GM21576 (cell line): Measurements from ENCODE around the gene RAB42.
A peak's percentile ranks its signal among the peaks of the same experiment; 100 is the strongest.
"Not testable (repeated sequence)": the region's sequence is repeated elsewhere in the genome, so short reads cannot be mapped to it uniquely, and the experiment has no call there.

Experiments used
- ATAC-seq: cut with Tn5 transposase; IDR thresholded peaks from one replicate; pipeline ENCODE4 v1.9.1; 2021; ENCODE audit warnings: mild to moderate bottlenecking, moderate library complexity; ENCODE audit not compliant: unreplicated experiment

Gene RAB42

DNA sequence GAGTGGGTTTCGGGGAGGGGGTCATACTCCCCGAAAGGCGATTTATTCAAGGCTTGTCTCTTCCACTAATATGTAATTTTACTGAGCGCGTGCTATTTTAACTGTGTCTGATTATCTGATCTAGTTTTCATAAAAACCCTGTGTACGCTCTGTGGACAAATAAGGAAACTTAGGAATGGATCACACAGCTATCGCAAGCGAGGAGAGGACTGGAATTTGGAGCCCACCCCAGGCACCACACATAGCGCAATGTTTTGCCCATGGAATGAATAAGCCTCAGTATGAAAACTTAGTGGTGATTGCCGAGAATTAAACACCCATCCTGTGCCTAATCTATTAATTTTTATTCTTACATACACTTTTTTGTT lies 9.8 kb upstream of the RAB42 start:
- ATAC-seq, result no peak

DNA sequence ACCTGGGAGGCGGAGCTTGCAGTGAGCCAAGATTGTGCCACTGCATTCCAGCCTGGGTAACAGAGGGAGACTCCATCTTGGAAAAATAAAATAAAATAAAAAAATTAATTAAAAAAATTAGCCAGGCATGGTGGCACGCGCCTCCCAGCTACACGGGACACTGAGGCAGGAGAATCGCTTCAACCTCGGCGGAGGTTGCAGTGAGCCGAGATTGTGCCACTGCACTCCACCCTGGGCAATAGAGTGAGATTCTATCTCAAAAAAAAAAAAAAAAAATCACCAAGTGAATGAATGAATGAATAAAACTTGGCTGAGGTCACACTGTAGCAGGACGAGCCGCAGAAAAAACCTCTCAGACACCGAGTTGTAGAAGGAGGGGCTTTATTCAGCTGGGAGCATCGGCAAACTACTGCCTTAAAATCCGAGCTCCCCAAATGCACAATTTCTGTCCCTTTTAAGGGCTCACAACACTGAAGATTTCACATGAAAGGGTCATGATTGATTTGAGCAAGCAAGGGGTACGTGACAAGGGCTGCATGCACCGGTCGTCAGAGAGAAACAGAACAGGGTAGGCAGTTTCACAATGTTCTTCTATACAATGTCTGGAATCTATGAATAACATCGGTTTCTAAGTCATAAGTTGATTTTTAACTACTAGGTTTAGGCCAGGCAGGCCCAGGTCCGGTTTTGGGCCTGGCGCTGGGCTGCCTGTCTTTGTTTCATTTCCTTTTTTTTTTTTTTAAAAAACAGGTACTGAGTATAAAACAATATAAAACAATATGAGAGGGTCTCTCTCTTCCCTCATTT lies 5.3 kb upstream of the RAB42 start:
- ATAC-seq, result not testable (repeated sequence)

DNA sequence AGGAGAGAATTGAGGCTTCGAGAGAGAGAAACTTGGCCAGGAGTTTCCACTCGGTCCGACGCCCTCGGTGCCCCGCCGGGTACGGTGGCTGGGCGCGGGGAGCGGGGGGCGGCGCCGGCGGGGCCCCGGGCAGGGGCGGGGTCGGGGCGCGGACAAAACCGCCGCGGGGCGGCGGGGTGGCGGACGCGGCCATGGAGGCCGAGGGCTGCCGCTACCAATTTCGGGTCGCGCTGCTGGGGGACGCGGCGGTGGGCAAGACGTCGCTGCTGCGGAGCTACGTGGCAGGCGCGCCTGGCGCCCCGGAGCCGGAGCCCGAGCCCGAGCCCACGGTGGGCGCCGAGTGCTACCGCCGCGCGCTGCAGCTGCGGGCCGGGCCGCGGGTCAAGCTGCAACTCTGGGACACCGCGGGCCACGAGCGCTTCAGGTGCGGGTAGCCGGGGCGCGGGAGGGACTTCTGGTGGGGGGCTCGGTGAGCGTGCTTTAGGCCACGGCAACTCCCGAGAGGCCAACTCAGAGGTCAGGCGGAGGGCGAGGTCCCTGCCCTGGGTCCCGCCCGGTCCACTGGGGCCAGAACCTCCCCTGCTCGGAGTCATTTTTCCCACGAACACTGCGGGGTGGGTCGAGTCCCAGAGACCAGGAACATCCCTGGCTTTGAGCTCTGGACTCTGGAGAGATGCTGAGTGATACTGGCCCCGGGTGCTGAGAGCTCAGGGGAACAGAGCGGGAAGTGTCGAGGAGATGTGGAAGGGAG lies 431 bp downstream of the RAB42 start:
- ATAC-seq, result no peak

DNA sequence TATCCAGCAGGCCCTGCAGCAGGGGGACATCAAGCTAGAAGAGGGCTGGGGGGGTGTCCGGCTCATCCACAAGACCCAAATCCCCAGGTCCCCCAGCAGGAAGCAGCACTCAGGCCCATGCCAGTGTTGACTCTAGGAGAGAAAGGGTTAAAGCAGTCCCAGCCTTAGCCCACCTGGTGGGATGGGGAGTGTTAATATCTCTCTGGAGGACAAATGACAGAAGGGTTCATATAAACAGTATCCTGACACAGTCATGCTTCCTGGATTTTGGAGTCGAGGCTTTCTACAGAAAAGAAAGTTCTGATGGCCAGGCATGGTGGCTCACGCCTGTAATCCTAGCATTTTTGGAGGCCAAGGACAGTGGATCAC lies 1.9 kb downstream of the RAB42 start:
- ATAC-seq, result not testable (repeated sequence)

DNA sequence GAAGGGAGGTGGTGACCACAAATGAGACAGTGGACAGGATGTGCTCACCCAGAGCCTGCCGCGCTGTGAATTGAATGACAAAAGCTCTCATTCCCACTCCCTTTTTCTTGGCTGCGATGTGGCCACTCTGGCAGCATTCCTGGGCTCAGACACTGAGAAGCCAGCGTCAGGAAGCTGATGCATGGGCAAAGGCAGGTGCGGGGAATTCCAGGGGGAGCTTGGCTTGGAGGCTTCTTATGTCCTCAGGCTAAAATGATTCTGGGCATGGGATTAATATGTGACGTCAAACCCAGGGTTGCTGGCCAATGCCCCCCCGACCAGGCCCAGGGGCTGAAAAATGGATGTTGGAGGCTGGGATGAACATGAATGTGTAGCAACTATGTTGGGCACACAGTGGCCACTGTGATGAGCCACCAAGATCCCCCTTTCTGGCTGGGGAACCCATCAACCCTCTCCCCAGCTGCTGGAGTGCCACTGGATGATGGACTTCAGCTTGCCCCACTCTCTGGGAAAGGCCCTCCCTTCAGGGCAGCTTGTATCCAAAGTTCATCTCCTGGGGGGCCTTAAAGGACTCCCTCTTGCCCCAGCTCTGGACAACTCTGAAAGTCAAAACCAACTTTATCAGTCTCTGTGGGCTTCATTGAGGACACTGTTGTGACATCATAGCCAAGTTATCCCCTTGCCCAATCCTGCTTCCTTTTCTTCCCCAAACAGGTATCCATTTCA lies 2.8 kb downstream of the RAB42 start:
- not testable (repeated sequence) for ATAC-seq

DNA sequence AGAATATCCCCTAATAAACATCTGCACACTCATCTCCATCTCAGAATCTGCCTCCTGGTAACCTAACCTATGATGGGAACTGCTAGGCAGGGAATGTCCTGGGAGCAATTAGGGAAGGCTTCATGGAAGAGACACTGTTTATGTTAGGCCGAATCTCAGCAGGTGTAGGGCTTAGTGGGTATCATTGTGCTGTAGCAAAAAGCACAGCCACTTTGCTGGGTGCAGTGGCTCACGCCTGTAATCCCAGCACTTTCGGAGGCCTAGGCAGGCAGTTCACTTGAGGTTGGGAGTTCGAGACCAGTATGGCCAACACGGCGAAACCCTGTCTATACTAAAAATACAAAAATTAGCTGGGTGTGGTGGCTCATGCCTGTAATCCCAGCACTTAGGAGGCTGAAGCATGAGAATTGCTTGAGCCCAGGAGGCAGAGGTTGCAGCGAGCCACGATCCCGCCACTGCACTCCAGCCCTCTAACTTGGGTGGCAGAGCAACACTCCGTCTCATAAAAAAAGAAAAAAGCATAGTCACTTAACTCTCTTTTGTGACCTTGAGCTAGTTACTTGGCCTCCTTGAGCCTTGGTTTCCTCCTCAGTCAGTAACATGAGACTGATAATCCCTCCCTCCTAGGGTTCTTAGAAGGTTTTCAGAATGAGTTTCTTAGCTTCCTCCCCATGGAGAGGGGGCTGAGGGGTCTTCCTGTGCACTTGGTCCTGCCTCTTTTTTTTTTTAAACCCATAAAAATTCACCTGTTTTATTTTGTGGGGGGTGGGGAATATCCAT lies 3.5 kb downstream of the RAB42 start:
- ATAC-seq, result no peak

DNA sequence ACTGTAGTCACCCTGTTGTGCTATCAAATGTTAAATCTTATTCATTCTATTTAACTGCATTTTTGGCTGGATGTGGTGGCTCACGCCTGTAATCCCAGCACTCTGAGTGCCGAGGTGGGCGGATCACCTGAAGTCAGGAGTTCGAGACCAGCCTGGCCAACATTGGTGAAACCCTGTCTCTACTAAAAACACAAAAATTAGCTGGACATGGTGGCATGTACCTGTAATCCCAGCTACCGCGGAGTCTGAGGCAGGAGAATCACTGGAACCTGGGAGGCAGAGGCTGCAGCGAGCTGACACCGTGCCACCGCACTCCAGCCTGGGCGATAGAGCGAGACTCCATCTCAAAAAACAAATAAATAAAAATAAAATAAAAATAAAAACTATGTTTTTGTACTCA lies 4.2 kb downstream of the RAB42 start:
- not testable (repeated sequence) for ATAC-seq

DNA sequence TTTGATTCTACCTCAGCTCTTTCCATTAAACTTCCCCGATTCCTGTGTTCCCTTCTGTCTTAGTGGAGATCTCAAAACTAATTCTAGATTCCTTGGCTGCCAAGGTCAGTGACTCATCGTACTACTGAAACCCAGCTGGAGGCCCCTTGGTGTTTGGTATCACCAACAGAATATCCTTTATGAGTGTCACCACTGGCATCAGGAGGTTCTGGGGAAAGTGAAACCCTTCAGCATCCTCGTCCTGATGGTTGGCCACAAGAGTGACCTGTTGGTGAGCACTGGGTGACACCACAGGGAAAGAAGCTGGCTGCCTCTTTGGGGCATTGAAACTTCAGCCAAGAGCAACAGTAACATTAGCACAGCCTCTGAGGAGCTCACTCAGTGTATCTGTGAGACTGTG lies 9.6 kb downstream of the RAB42 start:
- ATAC-seq, result no peak

DNA sequence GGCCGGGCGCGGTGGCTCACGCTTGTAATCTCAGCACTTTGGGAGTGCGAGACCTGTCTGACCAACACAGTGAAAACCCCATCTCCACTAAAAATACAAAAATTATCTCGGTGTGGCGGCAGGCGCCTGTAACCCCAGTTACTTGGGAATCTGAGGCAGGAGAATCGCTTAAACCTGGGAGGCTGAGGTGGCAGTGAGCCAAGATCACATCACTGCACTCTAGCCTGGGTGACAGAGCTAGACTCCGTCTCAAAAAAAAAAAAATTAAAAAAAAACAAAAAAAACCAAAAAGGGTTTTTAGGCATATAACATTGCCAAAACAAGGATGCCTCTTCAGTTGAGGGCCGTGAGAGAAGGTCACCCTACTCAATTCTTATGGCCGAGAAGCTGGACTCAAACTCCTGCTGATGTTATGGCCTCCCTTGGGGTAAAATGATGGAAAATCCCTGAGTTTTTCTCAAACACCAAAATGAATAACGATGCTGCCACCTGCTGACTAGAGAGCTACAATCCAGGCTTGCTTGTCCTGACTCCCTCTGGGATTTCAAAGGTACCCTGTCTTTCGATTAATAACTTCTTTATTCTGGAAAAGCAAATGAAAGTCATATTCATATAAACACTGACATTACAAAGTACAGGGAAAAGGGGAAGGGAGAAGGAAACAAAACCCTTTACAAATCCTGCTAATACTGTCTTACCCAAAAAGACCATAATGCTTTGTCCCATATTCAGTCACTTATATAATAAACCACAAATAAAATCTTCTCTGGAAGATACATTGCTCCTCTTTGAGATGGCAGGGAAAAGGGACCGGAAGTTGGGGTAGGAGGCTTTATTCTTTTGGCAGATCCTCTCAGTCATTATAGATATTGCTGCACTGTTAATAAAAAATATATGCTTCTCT lies 10.7 kb downstream of the RAB42 start:
- ATAC-seq, result no peak

DNA sequence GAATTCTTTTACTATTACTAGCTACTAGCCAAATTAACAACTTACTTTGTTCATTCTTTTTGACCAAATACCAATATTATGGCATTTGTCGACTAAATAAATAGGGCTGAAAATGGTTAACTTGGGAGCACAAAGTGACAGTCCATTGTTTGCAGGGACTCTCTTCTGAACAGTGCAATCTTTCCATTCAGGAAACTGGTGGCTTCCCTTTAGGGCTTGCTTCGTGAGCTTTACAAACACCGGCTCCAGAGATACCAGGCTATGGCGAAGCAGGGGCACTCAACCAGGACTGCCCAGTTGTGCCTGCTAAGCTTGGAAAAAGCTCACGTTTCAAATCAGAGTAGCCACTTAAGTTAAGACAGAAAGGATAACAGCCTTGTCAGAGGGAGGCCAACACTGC lies 12.3 kb downstream of the RAB42 start:
- no peak for ATAC-seq

DNA sequence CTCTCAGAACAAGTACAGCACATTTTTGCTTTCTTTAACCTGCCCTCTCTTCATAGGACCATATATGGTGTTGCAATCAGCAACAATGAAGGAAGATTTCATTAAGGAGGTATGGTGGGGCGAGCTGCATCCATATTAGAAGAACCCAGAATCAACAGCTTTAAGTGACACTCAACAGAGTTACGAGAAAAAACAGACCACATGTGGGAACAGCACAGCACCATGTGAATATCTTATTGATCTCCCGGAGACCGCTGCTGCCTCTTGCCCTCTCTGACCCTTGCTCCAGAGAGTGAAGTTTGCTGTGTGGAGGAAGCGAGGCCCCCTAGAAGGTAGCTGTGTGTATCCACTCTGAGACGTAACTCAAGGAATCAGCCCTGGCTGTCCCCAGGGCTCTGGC lies 12.9 kb downstream of the RAB42 start:
- no peak for ATAC-seq

DNA sequence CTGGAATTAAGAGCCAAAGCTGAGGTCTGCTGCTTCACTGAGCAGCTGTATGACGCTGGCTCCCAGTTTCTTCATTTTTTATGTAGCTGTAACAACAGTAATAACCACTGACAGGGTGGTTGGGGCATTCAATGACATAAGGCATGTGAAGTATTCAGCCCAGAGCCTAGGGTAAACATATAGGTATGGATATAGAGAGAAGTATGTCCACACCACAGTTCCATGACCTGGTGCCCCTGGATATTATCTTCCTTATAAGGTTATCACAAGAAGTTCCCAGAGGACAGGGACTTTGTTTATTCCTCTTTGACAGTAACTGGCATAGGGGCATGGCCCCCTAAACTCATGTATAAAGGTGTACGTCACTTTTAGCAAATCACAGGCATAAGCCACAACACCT lies 14.7 kb downstream of the RAB42 start:
- no peak for ATAC-seq

DNA sequence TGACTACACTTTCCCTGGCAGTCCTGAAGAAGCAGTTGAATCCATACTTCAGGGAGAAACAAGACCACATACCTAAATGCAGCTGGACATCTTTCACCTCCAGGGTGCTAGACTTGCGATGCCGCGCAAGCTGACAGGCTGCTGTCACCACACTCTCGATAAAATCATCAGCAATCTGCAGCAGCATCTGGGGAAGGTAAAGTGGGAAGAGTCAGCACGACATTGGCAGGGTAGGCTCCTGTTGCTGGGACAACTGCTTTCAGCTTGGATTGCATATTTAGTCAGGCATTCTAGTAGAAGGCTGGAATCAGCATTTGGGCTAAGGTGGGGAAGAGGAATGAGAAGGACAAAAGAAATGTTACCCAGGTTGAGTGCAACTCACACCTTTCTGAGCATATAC lies 21.1 kb downstream of the RAB42 start:
- no peak for ATAC-seq

DNA sequence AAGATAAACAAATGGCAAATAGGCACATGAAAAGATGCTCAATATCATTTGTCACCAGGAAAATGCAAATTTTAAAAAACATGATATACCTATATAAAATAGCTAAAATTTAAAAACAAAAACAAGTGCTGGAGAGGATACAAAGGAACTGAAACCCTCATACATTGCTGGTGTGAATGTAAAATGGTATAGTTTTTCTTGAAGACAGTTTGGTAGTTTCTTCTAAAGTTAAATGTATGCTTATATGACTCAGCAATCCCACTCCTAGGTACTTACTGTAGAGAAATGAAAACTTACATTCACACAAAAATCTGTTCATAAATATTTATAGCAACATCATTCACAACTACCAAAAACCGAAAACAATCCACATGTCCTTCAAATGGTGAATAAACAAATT lies 39.6 kb downstream of the RAB42 start:
- no peak for ATAC-seq

DNA sequence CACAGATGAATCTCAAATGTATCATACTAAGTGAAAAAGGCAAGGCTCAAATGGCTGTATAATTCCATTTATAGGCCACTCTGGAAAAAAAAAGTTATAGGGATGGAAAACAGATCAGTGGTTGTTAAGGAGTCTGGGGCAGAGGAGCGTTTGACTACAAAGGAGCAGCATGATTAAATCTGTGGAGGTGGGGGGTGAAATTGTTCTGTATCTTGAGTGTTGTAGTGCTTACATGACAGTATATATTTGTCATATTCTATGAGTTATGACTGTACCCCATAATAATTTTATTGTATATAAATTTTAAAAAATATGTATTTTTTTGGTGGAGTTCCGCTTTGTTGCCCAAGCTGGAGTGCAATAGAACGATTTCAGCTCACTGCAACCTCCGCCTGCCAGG lies 40.5 kb downstream of the RAB42 start:
- ATAC-seq, result no peak

DNA sequence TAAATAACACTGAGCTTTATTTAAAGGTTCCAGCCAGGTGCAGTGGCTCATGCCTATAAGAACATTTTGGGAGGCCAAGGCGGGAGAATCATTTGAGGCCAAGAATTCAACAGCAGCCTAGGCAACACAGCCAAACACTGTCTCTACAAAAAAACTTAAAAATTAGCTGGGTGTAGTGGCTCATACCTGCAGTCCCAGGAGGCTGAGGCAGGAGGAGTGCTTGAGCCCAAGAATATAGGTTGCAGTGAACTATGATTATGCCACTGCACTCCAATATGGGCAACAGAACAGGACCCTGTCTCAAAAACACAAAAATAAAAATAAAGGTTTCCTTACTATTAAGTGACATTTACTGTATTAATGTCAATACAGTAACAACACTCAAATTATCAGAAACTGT lies 48.7 kb downstream of the RAB42 start:
- no peak for ATAC-seq

DNA sequence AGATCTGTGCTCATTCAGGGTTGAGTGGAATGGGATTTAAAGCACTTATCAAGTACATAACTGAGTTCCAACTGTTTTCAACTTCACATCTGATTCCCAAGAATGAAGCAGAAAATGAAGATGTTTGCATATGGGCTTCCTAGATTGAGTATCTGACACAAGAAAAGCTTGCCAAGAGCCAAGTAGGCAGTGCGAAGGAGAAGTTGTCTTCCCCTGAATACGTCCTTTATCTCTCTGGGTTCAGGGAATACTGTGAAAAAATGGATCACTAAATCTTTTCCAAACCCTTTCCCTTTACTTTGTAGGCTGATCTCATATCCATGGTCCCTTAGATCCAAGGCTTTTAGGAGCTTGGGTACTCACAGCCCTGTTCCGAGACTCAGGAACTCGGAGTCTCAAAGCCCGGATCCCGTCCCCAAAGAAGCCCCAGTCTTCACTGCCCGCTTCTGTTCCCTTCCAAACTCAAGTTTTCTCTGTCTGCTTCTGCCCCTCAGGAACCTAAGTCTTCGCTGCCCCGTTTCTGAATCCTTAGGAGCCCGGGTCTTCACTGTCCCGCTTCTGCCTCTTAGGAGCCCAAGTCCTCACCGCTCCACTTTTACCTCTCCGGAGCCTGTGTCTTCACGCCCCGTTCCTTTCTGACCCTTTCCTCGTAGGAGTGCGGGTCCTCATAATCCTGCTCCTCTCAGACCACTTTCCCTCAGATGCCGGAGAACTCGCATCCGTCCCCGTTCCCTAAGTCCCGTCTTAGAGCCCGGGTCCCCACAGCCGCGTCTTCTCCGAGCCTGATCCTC lies 50.2 kb downstream of the RAB42 start:
- peak; percentile 5 for ATAC-seq

DNA sequence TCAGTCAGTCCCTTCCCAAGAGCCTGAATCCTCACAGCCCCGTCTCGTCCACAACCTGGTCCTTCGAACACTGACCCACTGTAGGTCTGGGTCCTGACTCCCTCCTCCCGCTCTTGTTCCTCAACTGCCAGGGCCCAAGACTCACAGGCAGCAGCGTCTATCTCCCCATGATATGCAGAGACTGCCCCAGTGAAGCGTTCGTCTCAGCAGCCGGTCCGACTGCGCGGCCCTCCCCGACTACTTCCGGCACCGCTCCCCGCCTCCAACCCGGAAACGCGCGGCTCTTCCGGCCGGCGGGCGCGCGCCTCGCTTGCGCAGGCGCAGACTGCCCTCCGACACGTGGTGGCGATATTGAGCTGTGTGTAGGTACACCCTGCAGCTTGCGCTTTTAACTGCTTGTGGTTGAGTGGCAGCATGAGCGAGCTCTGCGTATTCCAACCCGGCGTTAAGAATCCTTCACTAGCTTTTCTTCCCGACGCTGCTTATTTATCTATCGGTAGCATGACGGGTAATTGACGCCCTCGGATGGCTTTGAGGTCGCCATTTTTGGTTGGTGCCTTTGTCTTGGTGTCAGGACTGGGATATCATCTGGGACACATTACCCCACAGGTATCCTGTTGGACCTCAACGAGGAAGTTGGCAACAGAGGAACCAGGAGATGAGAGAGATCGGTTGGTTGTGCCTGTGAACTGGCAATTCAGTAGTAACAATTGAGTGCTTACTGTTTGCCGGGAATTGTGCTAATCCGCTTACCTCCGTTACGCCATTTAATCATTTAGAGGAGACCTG lies 51.0 kb downstream of the RAB42 start, which contains the start of gene TAF12:
Gene TAF12 (minus strand): TSS at position 221 of the 789 bp plus-strand sequence. CDS start 20,986 bp downstream, outside the sequence.
- ATAC-seq, result peak; percentile 79
